Stimulated activated CD4-positive, alpha-beta T cell treated with anti-CD3 and anti-CD28 coated beads, Interleukin-1b, Interleukin-23, amount 100 ng/mL, for 24 hours (primary cell): ENCODE results near the gene TBR1.

Experiments used
- DNase-seq, 4 experiments: peaks; one replicate each; pipeline ENCODE4 v3.0.0-alpha.2; 2020; ENCODE audit warnings: low read depth in 4 of 4, low spot score in 1 of 4

TBR1 gene

GRCh38 chr2:161415987-161416707 is at the start of gene TBR1:
Gene TBR1 (plus strand): TSS chr2:161416297. CDS start chr2:161416411, 114 bp downstream.
- DNase-seq: no peak

GRCh38 chr2:161367675-161368074 is 48.4 kb upstream of the TBR1 start:
- no peak for DNase-seq

- DNase-seq: no peak
These were observed 46.8 kb upstream of the TBR1 start for GRCh38 chr2:161369311-161369710.

- no peak for DNase-seq
These were observed 45.1 kb upstream of the TBR1 start for GRCh38 chr2:161370981-161371380.

- DNase-seq: no peak
These were observed 44.2 kb upstream of the TBR1 start for GRCh38 chr2:161371869-161372268.

GRCh38 chr2:161373942-161374341 is 42.2 kb upstream of the TBR1 start:
- DNase-seq: no peak

GRCh38 chr2:161374446-161374845 is 41.7 kb upstream of the TBR1 start:
- no peak for DNase-seq

GRCh38 chr2:161379740-161380139 is 36.4 kb upstream of the TBR1 start:
- no peak for DNase-seq

- no peak for DNase-seq
These were observed 34.6 kb upstream of the TBR1 start for GRCh38 chr2:161381546-161381945.

GRCh38 chr2:161382747-161383146 is 33.4 kb upstream of the TBR1 start:
- no peak for DNase-seq

GRCh38 chr2:161384864-161385263 is 31.2 kb upstream of the TBR1 start:
- DNase-seq: no peak

GRCh38 chr2:161386228-161386824 is 29.8 kb upstream of the TBR1 start:
- no peak for DNase-seq

GRCh38 chr2:161388146-161388779 is 27.8 kb upstream of the TBR1 start:
- DNase-seq: no peak

GRCh38 chr2:161391737-161392506 is 24.2 kb upstream of the TBR1 start:
- DNase-seq: no peak

GRCh38 chr2:161400076-161400475 is 16.0 kb upstream of the TBR1 start:
- DNase-seq: no peak

- no peak for DNase-seq
These were observed 13.8 kb upstream of the TBR1 start for GRCh38 chr2:161402297-161402696.

GRCh38 chr2:161406316-161406715 is 9.8 kb upstream of the TBR1 start:
- no peak for DNase-seq

GRCh38 chr2:161407597-161407996 is 8.5 kb upstream of the TBR1 start:
- no peak for DNase-seq

GRCh38 chr2:161409308-161409907 is 6.7 kb upstream of the TBR1 start:
- DNase-seq: no peak

- no peak for DNase-seq
These were observed 3.8 kb upstream of the TBR1 start for GRCh38 chr2:161412346-161412745.
